ENCODE results near the gene CPPED1.

The CPPED1 gene

GRCh38 chr16:12728469-12728868 lies 75.2 kb downstream of the CPPED1 start:
- DNase-seq, result no peak

- no peak for DNase-seq
Observed at GRCh38 chr16:12724226-12724625, 79.5 kb downstream of the CPPED1 start.

GRCh38 chr16:12723681-12724080 lies 80.0 kb downstream of the CPPED1 start:
- DNase-seq, result no peak

- DNase-seq, result no peak
Observed at GRCh38 chr16:12721841-12722421, 81.8 kb downstream of the CPPED1 start.

GRCh38 chr16:12719972-12720371 lies 83.7 kb downstream of the CPPED1 start:
- DNase-seq, result no peak

- no peak for DNase-seq
Observed at GRCh38 chr16:12716658-12717057, 87.0 kb downstream of the CPPED1 start.

GRCh38 chr16:12709807-12710206 lies 93.9 kb downstream of the CPPED1 start:
- no peak for DNase-seq

- DNase-seq, result no peak
Observed at GRCh38 chr16:12708266-12708665, 95.4 kb downstream of the CPPED1 start.

GRCh38 chr16:12706628-12707027 lies 97.1 kb downstream of the CPPED1 start:
- no peak for DNase-seq

- DNase-seq, result no peak
Observed at GRCh38 chr16:12704492-12705111, 99.1 kb downstream of the CPPED1 start.

- no peak for DNase-seq
Observed at GRCh38 chr16:12703935-12704334, 99.8 kb downstream of the CPPED1 start.

GRCh38 chr16:12700161-12700560 lies 103.5 kb downstream of the CPPED1 start:
- DNase-seq, result no peak

GRCh38 chr16:12699161-12699560 lies 104.5 kb downstream of the CPPED1 start:
- DNase-seq, result no peak

GRCh38 chr16:12697437-12697836 lies 106.2 kb downstream of the CPPED1 start:
- no peak for DNase-seq

- DNase-seq, result no peak
Observed at GRCh38 chr16:12695454-12695853, 108.2 kb downstream of the CPPED1 start.

GRCh38 chr16:12690024-12690423 lies 113.7 kb downstream of the CPPED1 start:
- DNase-seq, result no peak

- DNase-seq, result no peak
Observed at GRCh38 chr16:12688951-12689850, 114.5 kb downstream of the CPPED1 start.

GRCh38 chr16:12685806-12686205 lies 117.9 kb downstream of the CPPED1 start:
- DNase-seq, result no peak

GRCh38 chr16:12682432-12683165 lies 121.1 kb downstream of the CPPED1 start:
- DNase-seq, result no peak

- no peak for DNase-seq
Observed at GRCh38 chr16:12681653-12682052, 122.0 kb downstream of the CPPED1 start.

- no peak for DNase-seq
Observed at GRCh38 chr16:12680531-12680930, 123.2 kb downstream of the CPPED1 start.

- no peak for DNase-seq
Observed at GRCh38 chr16:12679660-12680272, 123.9 kb downstream of the CPPED1 start.

- no peak for DNase-seq
Observed at GRCh38 chr16:12678983-12679382, 124.7 kb downstream of the CPPED1 start.
